ENCODE data around the gene RNASEL.

RNASEL gene

DNA sequence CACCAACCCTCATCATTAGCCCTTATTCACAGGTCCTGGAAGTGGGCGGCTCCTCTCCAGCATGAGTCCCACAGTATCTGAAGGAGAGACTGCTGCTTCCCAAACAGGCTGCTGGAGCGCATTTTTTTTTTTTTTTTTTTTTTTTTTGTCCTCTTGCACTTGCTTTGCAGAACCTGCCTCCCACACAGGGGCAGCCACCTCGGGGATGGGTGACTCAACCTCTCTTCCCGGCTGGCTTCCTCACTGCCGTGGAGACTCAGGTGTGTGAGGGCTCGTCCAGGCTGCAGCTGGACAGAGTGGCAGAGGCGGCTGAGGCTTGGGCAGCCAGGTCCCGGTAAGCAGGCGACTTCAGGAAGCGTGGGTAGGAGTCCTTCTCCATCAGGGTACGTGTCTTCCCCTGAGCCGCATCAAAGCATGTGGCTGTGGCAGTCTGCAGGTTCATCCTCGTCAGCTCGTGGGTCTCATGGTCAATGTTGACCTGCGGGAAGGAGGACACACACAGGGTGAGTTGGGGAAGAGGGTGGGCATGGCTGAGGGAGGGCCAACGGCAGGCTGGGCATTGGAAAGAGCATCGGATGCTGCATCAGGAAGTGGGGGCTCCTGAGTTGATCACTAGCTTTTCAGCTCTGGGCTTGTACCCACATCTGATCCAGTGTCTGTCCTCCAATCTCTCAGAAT lies 11.1 kb upstream of the RNASEL start:
- no peak for DNase-seq

DNA sequence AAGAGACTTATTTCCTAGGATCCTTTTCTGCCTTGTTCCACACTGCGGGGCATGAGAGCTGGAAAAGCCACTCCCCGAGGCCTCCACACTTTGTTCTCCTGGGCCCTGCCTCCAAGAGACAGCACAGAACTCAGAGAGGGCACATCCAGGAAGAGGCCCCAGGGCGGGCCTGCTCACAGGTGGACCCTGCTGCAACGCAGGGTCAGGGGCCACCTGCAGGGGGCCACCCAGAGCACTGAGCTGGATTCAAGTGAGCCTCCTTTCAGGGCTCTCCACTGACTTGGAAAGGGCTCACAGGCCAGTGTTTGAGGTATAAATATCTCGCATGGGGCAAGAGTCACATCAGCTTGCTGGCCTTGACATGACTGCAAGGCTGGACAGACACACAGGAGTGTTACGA lies 10.3 kb upstream of the RNASEL start:
- DNase-seq = no peak

DNA sequence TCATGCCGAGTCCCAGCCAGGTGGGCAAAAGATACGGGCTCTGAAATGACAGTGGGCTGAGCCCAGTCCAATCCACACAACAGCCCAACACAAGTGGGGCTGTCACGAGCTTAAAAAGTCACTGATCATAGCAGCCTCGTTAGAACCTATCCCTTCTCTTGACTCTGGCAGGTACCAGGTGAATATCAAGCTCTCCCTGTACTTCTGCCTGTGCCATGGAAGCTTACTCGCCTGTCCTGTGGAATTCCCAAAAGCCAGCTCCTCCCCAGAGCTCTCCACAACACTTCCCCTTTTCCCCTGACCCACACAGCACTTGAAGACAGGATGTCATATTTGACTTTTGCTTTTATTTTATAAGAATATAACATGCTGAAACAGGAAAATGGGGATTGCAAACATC lies 9.2 kb upstream of the RNASEL start:
- no peak for DNase-seq

DNA sequence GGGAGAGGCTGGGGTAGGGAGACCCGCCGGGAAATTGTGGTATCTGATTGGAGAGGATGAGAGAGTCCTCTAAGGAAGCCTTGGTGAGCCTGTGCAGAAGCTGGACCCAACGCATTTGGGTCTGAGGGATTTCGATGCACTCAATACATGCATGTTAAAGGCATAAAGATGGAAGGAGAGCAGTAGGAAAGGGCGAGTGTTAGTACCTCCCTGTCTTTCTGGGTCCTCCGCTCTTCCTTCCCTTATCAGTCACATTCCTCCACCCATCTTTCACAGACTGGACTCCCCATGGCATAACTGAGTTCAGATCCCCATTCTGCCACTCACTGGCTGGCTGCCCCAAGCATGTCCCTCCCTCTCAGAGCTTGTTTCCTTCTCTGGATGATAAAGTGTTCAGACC lies 7.9 kb upstream of the RNASEL start:
- no peak for DNase-seq

DNA sequence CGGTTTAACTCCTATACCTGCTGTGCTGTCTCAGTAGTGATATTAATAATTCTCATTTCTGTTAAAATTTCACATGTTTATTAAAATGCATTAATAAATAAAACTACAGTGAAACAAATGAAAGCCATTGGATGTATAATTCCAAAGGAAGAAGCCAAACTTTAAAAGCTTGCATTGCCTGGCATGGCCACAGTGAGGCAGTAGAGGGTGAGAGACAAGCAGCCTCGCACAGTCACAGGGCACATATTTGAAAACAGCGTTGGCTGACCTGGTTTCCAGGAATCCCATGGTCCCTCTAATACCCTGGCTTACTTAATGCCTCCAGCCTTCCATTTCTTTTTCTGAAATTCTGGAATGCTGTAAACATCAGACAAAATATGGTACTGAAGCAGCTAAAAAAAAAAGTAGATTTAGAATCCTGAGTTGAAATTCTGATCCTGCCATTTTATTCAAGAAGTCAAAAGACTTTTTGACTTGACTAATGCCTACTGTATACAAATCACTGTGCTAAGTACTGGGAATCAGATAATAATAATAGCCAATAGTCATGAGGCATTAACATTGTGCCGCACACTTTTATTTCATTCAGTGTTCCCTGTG lies 6.7 kb upstream of the RNASEL start:
- DNase-seq = no peak

DNA sequence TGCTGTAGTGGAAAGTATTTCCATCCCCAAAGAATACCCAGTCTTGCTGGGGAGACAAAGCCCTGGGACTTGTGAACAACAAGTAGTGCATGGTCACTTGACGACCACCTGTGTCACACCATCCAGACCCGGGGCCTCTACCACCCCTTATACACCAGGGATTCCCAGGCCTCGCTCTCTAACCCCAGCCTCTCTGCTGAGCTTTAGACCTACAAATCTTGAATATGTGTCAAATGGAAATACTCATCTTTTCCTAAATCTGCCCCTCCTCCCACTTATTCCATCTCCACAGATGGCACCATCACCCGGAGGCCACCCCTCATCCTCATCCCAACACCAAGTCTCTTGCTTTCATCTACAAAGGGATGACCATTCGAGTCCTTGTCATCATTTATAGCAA lies 875 bp upstream of the RNASEL start:
- DNase-seq = no peak

DNA sequence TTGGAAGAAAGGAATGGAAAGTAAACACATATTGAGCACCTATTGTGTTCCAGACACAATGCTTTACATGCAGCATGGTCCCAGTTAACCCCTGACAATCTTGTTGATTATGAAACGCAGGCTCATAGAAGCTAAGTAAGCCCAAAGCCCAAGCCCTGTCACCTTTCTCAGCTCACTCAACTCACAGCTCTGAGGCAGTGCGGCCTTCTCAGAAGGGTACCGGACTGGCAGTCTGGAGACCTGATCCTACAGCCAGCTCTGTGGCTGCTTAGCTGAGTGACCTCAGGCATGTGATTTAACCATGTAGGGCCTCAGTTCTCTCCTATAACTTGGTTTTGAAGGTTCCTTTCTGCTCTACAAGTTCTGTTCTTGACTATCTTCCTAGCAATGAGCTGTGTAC lies 464 bp upstream of the RNASEL start:
- no peak for DNase-seq

DNA sequence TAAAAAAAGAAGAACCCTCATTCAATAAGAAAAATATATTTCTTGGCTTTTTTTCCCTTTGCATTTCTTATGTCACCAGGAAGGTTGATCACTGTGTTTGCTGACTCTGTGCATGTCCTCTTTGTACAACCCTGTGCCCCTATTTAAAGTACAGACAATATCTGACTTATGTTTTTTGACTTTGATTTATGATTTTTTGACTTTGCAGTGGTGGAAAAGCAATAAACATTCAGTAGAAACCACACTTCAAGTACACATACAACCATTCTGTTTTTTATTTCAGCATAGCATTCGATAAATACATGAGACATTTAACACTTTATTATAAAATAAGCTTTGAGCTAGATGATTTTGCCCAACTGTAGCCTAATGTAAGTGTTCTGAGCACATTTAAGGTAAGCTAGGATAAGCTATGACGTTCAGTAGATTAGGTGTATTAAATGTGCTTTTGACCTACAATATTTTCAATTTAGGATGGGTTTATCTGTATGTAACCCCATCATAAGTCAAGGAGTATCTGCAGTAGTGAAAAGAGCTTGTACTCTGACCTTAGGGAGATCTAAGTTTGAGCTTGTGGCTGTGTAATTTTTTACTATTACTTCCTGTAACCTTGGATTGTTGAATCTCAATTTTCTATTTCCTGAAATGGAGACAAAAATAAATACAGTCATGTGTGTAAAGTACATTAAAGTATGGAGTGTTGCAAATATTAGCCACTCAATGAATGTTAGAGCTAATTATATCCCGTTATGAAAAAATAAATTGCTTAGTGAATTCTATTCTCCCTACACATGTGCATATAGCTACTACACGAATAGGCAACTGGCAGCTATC lies 1.2 kb downstream of the RNASEL start:
- no peak for DNase-seq

DNA sequence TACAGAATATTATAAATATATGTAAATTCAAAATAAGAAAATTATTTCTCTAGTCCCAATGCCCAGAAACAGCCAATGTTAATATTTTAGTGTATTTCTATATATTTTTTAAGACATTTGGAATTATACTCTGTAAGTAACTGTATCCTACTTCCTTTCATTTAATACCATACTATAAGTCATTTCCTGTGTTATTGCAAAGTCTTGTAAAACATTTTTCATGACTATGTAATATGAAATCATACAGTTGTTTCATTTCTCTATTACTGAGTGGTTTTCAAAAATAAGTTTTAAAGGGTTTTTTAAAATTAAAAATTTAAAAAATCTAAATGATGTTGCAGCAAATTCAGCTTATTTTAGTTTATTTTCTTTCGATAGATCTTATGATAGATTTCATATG lies 2.0 kb downstream of the RNASEL start:
- DNase-seq = no peak

DNA sequence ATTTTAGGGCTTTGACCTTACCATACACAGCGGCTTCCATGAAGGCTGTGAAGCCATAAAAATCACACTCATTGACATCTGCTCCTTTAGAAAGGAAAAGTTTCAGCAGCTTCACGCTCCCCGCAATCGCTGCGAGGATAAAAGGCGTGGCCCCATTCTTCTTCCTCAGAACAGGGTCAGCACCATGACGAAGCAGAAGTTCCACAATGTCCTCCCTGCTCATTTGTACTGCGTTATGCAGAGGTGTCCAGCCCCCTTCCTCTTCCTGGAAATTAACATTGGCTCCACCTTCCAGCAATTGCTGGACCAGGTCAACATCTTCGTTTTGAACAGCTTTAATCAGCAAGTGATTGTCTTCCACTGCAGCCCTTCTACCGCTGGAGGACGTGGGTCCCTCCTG lies 2.7 kb downstream of the RNASEL start:
- no peak for DNase-seq

DNA sequence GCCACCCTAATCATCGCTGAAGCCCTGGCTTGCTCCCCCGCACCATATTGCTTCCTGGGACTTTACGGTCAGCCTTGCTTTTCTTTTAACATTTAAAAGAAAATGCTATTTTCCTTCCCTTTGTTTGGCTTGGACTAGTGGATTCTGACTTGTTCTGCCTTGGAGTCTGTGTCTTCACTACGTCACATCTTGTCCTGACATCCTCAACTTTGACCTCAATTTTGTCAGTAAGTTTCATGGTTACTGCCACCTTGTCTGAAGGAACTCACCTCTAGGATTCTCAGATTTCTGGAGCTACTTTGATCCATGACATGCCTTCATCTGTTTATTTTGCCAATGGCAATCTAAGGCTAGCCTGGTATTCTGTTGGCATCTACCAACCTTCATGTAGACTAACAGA lies 4.3 kb downstream of the RNASEL start:
- DNase-seq = no peak

DNA sequence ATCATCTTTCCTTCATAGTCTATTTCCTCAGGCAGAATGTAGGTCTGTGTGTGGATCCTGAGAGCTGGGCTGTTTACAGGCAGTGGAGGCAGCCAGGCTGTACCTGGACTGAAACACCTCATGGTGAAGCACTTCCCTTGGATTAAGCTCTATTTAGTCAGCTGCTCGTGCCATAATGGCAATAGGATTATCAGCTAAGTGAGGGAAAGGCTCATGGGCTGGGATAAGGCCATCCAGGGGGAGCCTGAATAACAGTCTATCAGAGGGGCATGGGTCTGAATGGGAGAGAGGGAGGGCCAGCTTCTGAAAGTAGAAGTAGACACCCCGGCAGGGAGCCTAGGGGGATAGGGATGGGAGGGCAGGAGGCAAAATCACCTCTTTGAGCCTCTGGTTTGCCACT lies 8.3 kb downstream of the RNASEL start:
- no peak for DNase-seq

DNA sequence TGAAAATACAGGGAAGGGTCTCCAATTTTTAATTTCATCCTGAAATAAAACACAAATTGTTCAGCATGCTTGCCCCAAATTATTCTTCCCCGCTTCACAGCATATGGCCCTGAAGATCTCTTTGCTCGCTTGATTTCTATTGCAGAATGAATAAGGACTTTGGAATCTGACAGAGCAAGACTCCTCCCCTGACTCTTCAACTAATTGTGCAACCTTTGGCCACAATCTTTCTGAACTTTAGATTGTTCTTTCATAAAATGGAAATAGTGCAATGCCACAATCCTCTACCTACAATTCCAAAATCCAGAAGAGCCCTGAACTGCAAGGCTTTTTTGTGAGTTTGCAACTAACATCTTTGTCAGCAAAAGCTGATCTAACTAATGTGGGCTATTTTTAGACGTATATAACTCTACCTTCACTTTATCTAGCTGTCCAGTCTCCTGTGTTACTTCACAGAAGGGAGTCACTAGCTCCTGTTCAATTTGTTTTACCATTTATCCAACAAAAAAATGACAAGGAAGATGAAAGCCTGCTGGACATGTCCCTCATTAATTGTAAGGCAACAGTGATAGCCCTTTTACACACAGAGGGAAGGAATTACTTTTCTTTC lies 13.4 kb downstream of the RNASEL start:
- no peak for DNase-seq

DNA sequence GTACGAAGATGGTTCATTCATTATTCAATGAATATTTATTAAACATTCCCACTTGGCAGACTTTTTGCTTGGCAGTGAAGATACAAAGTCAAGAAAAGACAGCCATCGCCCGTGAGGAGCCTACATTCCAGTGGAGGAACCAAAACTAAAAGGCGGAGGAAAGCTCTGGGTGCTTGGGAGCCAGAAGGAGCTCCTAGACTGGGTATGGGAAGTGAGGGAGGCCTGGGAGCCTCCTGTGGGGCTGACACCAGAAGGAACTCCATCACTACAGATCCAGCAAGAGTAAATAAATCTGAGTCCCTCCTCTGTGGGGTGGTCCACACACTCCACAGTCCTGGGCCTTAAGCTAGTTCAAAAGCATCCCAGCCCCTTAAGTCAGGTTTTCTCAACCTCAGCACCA lies 14.9 kb downstream of the RNASEL start:
- DNase-seq = no peak

DNA sequence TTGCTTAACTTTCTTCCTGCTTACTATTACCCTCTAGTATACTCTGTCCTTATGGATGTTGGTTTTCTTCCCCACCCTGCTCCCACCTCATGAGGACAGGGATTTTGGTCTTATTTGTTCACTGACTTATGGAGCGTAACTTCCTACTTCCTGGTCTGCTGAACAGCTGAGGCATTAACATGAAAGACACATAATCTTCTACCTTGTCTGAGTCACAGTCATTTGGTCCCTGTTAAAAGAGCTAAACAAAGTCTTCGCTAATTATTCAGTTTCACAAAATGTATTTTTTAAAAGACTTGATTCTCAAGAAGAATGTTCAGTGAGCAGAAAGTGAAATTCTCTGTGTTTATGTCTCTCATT lies 18.5 kb downstream of the RNASEL start:
- no peak for DNase-seq

DNA sequence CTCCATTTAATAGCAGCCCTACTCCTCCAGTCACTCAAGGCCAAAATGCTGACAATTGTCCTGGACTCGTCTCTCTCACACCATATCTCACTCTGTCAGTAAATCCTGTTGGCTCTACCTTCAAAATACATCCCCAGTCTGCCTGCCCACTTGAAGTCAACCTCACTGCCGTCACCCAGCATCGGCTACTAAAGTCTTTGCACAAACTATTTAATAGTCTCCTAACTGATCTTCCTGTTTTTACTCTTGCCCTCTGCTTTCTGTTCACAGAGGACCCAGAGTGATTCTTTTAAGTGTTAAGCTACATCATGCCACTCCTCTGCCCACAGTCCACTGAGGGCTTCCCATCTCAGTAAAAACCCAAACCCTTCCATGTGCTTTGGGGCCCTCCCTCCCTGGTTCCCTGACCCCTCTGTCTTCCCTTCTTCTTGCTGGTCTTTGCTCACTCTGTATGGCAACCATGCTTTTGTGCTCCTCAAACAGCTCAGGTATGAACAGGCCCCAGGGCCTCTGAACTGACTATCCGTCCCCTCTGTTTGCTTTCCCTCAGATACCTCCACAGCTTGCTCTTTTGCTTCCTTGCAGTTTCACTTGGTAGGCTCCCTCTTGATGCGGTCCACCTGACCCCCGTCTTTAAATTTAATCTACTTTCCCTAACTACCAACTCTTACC lies 19.0 kb downstream of the RNASEL start:
- DNase-seq = no peak

DNA sequence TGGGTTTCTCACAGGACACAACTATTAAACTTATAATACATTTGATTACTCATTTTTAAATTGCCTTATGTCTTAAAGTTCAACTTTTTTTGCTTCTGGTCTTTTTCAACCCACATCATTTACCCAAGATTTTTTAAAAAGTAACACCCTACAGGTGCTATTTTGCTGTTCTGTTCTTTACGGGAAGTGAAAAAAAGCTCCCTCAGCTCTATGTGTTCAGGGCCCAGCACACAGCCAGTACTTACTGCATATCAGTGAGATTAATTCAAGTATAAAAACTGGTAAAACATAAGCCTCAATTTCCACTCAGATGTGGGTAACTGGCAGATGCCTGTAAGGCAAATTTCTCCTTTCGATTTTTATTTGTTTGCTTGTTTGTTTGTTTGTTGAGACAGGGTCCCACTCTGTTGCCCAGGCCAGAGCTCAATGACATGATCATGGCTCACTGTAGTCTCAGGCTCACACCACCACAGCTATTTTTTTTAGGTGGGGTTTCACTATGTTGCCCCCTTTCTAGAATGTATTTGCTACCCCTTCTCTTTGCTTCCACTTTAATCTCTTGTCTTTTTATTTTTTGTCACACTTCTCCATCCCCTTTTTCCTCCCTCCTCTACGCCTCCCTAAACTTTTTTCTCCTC lies 20.3 kb downstream of the RNASEL start:
- DNase-seq = no peak

DNA sequence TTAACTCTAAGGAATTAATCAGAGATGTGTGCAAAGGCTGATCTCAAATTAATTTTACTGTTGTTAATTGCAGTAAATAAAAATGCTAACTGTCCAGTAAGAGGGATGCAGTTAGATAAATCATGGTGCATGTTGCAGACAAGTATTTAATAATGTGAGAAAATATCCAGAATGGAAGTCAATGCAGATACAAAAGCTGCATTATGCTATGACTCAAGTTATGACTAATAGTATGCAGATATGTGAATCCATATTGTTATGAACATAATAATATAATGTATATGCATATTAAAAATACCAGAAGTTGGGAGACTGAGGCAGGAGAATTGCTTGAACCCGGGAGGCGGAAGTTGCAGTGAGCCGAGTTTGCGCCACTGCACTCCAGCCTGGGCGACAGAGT lies 21.4 kb downstream of the RNASEL start:
- no peak for DNase-seq

DNA sequence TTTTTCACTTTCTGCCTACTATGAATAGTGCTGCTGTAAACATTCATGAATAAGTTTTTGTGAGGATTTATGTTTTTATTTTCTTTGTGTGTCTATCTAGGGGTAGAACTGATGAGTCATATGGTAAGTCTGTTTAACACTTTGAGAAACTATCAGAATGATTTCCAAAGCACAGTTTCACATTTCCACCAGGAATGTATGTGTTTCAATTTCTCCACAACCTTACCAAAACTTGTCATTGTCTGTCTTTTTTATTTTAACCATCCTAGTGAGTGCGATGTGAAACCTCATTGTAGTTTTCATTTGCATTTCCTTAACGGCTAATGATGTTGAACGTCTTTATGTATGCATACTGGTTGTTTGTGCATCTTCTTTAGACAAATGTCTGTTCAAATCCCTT lies 23.5 kb downstream of the RNASEL start:
- no peak for DNase-seq

DNA sequence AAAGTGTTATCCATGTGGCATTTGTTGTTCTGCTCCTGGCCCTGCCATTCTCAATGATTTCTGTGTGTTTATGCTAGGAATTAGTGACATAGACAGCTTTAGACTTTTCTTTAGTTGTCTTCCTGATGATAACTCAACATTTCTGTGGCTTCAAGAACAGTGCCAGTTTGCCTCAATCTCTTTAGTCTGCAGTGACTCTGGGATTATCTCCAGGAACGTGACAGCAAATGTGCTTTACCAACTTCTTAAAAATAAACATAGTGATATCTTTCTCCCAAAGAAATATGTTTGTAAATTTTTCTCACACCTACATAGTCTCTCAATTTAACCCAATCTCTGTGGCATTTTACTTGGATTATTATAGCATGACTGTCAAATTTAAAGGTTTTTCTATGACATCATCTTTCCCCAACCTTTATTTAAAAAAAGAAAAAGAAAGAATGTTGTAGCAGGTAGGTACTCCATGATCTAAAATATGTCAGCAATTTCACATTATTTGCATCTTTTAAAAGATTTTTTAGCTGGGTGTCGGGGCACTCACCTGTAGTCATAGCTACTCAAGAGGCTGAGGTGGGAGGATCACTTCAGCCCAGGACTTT lies 24.6 kb downstream of the RNASEL start:
- DNase-seq = no peak

DNA sequence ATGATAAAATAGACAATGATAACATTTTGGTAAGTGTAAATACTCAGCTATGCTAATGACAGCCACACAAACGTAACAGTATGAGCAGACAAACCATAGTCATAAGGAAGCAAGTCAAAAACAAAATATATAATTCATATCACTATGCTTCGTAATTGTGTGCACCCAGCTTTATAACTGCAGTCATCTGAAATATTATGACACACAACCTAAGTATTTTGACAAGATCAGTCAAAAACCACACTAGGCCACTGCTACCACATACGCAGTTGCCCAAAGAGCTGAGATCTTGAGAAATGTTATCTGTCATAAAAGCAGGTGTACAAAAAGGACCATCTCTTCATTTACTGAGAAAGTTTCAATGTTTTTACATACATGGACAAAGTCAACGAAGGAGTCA lies 26.0 kb downstream of the RNASEL start:
- DNase-seq = no peak

DNA sequence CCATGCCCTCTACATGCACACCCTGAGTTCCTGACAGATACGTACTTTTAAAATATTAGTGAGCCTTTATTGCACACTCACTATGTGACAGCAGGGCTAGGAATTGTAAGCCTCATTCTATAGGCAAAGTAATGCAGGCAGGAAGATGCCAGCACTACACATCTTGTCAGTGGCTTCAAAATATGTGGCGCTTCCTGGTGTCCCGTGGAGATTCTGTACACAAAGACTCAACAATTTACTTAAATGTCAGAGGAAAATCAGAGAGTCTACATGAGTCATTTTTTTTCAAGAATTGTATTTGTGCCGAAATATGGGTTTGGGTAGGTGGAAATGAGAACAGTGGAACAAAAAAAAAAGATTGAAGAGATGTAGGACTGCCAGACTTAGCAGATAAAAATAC lies 27.6 kb downstream of the RNASEL start:
- no peak for DNase-seq

Data from activated gamma-delta T cell (primary cell).